GM18907 (cell line): ENCODE results near the gene SORCS2.

Source experiments
- ATAC-seq: cut with Tn5 transposase; IDR thresholded peaks from one replicate; pipeline ENCODE4 v1.9.1; 2021; ENCODE audit warnings: mild to moderate bottlenecking, moderate library complexity; ENCODE audit not compliant: unreplicated experiment

The SORCS2 gene

DNA sequence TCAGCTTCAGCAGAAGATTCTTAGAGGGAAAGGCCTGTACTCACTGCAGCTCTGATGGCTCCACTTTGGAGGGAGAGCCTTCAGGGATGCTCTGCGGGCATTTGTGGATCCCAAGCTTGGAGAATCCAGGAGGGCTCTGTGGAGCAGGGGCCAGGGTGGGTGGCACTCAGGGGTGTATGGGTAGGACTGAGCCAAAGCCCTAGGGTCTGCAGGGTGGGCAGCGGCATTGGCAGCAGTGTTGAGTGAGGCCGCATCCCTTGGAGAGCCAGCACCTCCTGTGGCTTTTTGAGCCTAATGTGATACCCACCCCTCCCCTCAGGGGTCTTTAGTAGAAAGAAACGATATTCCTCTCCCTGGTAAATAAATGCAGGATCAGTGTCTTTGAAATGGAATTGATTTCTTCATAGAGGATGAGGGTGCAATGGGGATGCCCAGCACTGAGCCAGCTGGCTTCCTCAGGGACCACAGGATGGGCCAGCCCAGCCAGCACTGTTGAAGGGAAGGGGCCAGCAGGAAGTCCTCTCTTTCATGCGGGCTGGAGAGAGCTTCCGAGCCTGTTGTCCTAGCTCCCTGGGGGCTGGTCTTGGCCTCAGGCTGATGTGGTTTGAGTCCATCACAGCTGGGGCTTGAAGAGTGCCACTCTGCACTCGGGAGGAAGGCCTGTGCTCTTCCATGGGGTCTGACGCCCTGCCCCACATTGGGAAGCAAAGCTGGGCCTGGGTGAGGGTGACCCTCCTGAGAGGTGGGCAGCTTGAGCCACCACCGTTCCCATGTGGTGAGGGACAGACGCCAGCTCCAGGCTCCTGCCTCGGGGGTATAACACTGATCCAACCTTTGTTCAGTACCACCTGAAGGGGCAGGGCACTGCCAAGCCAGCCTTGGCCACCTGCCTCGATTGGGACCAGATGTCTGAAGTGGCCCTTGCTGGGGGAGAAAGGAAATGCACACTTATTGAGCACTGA, 192.9 kb downstream of the SORCS2 start:
- ATAC-seq, result no peak

DNA sequence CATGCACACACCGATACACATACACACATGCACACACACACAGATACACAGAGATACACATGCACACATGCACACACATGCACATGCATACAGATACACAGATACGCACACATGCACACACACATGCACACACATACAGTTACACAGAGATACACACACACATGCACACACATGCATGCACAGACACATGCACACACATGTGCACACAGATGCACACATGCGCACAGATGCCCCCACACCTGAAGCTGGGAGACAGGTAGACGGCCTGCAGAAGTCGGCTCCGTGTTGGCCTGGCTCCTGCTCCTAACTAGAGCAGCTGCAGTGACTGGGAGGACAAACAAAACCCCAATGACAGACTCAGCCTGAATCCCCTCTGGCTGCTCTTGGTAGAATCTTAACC, 195.6 kb downstream of the SORCS2 start:
- ATAC-seq, result no peak

DNA sequence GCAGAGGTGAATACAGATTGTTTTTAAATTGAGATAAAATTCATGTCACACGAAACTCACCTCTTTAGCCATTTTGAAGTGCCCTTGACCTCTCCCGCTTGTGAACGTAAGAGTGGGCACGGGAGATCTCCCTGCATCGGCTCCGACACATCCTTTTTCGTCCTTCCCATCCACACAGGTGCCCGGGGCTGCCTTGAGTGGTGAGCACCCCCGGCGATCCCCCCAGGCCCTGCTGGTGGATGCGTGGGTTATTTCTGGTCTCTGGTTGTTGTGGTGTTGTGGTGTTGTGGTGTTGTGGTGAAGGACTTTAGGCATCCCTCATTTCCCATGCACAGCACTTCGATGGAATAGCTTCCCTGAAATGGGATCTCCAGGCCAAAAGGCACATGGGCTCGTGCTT, 196.3 kb downstream of the SORCS2 start:
- no peak for ATAC-seq

DNA sequence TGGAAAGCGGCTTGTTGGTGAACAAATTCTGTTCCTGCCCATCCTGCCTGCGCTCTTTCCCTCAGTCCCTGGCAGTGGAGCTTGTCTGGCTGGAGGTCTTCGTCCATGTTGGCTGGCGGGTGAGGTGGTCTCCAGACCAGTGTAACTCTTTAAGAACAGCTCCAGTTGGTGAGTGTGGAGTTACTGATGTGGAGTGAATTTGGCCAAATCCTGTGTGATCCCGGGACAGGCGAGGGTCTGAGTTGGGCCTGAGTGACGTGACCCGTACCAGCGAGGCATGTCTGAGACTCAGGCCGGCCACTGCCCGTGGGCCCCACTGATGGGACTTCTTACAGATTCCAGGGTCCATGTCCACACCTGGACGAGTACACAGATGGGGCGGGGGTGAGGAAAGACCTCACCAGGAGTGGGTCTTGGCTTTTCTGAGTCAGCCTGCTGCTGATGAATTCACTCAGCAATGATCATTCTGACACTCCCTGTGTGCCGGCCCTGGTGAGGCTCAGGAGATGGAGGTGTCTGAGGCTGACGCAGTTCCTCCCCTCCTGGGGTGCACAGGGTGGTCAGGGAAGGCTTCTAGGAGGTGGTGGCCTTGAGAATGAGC, 196.9 kb downstream of the SORCS2 start:
- ATAC-seq, result no peak

DNA sequence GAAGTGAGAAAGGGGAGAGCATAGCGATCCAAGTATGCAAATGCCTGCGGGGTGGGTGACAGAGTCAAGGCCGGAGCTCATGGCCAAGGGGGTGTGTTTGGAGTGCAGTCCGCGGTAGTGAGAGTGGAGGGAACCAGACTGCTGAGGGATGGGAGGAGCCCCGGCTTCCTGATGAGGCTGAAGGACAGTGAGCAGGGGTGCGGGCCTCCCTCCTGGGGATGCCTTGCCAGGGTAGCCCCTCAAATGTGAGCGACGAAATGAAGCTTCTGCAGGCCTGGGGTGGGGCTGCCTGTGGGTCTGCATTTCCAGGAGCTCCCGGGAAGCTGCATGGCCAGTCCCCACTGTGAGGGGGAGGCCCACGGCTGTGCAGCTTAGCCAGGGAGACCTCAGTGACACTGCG, 197.4 kb downstream of the SORCS2 start:
- ATAC-seq, result no peak

DNA sequence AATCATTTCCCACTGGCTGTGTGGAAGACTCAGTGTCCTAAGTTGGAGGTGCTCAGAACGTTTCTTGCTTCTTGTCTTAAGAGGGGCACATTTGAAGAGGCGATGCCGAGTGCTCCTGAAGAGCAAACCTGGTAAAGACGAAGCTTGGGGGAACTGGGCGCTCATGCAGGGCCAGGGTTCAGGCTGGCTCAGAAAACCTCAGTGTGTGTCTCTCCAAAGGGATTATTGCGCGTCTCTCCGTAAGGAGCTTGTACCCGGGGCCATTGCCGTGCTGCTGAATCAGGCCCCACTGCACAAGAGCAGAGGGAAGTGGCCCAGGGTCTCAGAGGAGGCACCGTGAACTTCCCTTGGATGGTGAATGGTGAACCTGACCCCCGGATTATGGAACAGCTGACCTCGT, 198.0 kb downstream of the SORCS2 start:
- ATAC-seq, result no peak

DNA sequence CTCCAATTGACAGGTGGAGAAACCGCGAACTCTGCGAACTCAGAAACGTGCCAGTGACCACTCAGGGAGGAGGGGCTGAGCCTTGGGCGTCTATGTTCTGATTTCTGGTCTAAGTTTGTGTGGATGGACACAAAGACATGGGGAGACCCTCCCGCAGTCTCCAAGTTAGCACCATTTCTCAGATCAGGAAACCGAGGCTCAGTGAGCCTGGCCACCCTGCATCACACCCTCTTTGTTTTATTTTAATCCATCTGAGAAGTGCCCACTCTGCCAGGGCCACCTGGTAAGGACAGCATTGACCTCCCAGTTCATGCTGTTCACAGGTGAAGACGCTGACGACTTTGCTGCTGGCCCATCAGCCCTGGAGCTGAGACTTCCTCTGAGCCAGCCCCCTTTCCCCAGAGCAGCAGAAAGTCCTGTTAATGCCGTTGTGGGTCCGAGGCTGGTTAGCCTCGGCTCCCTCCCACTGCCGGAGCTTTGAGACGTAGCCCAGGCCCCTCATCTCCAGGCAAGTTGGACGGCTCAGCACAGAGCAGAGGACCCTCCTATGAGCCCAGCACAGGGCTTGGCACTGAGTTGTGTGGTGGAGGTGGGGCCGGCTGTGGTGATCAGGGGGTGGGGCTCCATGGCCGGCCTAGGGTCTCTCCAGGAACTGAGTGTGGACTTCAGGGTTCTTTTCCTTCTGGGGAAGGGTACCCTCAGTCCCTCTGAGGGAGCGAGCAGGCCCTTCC, 198.7 kb downstream of the SORCS2 start:
- no peak for ATAC-seq

DNA sequence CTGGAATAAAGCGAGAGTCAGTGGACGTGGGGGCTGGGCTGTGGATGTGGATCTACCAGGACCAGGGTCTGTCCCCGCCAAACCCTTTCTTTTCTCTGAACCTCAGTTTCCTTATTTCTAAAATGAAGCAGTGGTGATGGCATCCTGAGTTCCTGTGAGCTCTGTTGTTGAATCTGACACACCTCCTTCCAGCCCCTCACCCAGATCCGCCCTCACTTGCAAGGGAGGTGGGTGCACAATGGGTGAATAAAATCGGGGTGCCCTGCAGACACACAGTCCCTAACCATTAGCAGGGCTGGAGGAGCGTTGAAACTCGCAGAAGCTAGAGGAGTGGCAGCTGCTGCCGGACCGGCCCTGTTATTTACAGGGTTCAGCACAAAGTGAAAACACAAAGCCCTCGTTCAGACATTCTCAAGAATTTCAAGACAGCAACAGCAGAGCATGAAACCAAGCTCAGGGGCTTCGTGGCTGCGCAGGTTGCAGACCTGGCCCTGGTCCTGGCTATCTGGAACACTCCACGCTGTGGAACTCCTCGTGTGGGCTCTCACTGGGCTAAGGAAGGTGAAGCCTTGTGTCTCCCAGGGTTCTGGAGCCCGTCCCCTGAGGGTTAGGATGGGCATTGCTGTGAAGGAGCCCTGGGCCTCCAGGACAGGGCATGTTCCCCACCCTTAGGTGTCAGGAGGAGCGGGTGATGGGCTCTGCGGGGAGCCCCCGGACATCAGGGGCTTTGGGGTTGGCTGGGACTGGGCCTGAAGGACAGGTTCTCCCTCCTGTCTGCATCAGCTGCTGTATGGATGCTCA, 199.5 kb downstream of the SORCS2 start:
- no peak for ATAC-seq

DNA sequence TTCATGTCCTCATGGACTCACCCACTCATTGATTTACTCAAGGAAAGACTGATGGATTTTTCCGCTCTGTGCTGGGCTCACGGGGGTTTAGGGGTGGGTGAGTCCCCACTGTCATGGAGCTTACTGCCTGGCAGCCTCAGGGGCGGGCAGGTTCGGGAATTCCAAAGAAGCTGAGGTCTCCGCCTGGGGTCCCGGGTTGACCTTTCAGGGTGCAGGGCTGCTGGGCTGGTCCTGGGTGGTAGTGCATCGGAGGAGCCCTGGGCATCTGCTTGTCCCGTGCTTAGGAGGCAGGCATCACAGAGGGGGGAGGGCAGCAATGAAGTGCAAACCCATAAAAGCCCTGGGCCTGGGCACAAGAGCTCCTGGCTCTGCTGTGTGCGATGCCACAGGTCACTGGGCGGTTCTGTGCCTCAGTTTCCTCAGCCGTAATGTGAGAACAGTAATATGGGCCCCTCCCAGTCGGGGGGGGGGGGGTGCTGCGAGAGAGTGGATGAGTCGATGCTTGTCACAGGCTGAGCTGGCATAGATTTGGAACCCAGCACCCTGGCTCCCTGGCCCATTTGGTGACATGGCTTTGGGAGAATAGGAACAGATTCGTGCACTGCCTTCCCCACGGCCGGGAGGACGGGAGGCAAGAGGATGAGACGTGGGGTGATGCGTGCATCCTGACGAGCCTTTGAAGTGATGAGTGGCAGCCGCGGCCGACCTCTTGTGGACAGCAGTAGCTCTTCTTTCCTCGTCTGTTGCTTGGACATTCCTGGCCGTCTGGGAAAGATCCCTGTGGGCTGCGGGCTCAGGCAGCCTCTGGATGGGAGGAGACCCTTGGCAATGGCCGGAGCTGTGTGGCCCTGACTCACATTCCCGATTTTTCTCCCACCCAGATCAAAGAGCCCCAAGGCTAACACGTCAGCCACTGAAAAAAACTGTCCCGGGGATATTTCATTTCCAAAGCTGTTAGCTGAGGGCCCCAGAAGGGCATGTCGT, 200.4 kb downstream of the SORCS2 start:
- no peak for ATAC-seq

DNA sequence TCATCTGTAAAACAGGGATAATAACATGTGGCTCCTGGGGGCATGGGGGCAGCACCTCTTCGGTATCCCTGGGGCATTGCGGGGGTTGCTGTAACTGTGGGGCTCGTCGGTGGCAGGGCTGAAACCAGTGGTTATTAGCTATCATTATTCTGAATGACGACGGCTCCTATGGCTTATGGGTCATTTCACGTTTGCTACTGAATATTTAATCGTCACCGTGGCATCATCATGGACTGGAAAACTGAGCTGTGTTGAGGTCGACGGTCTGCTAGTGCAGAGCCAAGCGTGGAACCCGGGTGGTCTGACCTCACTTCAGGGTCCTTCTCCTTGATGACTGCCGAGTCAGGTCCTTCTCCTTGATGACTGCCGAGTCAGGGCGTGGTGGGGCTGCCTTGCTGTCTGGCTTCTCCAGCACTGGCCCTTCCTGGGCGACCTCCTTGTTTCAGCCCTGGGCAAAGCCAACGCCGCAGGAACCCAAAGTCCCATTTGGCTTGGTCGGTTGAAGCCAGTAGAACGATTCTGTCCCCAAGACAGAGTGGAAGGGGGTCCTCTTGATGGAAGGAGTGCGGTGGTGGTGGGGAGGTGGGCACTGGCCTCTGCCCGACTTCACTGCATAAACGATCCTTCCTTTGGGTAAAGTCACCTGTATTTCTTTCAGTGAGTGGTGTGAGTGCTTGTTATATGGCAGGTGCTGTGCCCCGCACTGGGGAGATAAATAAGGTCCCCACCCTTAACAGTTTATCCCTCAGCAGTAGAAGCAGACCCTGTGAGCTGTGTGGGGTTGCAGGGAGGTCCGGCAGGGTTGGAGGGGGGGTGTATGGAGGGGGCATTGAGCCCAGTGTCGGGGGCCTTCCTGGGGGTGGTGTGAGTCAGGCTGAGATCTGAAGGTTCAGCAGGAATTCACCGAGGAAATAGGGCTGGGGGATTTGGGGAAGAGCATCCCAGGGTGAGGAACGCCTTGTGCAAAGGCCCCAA, 201.6 kb downstream of the SORCS2 start:
- ATAC-seq, result no peak

DNA sequence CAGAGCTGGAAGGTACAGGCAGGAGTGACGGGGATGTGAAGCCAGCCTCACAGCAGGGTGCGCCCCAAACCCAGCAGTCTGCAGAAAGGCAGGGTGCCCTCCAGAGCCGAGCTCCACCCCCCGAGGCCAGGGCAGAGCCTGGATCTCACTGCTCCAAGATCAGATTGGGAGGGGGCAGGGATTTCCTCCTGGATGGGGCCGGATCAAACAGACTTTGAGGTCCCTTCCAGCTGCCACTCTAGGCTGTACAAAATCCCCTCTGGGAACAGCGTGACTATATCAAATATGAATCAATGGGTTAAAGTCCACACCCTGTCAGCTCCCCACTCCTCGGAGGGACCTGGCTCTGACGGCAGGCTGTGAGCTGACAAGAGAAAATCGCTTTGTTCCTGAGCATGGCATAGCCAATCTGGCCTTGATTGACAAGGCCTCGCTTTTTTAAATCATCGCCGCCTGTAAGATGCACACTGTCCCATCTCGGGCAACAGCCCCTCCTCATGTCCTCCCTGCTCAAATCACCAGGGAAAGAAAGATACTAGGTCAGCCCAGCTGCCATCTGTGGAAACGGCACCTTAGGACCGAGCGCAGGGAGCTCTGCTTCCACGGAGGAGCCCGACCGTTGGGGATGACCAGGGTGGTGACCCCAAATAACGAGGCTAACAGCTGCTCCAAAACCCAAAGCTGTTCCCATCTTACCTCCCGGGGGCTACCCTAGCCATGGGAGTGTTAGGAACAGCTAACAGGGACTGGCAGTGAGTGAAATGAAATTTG, 202.5 kb downstream of the SORCS2 start:
- ATAC-seq, result no peak

DNA sequence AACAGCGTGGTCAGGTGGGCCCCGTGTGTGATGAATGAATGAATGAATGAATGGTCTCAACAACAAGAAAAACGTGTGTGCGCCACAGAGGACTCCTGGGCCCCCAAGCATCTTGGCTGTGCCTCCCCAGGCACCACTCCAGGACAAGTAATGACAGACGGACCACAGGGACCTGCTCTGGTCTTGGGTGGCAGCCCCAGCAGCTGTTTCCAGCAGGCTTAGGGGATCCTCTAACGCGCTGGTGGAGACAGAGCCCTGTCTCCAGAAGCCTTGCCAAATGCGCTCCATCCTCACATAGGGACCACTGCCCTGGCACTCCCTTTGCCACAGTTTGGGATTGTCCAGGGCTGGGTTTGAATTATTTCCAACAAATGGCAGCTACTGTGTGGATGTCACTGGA, 203.3 kb downstream of the SORCS2 start:
- ATAC-seq, result no peak

DNA sequence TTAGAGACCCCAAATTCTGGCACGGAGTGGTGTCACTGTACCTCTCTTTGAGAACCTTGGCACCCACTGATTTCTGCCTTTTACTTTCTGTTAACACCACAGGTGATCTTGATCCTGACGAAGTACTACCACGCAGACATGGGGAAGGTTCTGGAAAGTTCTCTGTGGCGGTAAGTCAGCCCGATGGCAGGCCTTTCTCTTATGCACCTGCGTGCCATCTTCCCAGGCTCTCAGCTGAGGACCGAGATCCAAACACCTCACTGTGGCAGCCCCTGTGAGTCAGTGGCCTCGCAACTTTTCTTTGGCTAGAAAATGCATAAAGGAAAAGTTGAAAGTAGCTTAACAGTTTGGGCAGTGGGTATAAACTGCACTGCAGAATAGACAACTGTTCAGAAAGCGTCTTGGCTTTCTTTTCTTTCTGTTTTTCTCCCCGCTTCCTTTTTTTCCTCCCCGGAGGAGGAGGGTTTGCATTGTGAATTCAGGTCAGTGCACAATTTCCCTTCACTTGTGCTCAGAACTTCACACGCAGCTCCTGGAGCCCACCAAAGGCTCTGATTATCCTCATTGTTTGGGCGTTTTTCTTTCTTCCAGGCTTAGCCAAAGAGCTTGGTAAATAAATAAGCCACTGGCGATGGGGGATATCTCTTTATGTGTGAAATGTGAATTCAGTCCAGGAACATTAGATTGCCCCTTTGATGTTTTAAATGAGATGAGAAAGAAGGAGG, 204.0 kb downstream of the SORCS2 start:
- ATAC-seq, result no peak

DNA sequence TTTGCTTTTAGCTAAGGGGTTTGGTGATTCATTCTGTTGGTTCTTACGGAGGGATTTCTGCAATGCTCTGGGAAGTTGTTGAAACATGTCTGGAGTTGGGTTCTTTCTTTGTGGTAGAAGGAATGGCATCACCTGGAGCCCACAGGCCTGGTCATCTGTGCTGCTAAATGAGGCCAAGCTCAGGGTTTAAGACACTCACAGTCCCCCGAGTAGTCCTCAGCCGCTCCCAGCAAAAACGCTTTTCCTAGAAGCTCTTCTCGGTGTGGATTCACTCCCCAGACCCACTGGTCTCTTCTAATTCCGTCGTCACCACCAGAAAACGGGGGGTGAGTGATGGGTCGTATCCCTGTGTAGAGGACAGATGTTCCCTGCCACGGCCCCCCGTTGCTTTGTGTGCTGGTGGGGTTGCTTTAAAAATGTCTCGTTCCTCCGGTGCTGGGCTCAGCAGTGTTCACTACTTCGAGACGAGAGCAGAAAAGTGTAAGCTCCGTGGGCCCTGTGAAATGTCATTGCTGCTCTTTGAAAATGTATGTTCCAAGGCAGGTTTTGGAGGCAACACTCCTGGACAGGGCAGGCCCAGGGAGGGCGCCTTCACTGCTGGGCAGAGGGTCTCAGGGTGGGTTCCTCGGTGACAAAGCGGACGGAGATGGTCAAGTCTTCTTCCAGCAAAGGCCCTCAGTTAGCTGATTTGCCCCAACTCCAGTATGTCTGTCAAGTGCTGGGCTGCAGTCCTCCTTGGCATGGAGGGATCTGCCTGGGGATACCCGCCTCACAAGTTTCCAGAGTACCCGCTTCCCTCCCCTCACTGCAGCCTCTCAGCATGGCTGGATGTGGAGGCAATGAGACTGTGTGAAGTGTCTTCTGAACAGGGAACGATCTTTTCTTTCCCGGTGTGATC, 205.1 kb downstream of the SORCS2 start:
- ATAC-seq, result no peak

DNA sequence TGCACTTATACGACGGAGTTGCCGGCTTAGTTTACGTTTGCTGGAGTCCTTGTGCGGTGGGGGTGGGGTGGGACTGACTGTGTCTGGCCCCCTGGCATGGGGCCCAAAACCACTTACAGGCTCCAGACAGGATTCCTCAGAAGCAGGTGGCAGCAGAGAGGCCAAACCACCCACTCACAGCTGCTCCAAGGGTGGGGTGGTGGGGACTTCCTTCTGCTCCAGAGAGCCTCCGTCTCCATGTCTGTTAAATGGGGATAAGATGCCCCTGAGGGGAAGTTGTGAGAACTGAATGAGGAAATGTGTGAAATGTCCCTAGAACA, 205.7 kb downstream of the SORCS2 start:
- ATAC-seq, result no peak

DNA sequence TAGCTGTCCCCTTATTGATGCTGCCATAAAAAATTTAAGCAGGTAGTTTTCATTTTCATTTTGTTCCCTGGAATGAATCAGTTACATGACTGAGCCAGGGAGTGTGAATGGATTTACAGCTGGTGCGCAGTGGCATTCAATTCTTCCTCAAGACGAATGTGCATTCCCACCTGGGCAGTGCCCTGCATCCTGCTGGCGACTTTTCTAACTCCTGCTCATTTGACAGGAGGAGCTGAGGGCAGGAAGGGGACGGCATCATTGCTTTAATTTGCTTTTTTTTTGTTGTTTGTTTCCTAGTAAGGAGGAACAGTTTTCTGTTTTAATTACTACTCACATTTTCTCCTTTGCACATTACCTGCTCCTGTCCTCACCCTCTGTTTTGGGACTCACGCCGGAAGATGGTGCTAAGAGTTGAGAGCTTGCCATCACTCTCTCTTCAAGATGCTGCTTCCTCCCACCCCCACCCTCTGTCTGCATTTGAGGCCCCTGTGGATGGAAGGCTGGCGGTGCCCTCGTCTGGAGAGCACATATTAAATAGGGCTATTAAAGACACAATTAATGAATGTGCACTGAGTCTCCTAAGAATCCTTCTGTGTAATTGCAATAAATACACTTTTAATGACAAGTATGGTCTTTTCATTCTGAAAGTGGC, 206.6 kb downstream of the SORCS2 start:
- ATAC-seq, result no peak
